ENCODE data around the gene MYBL2. TPM values are rescaled to one million over a fixed set of nuclear protein-coding genes. Genes with fewer than 3 reads are reported as not detected.

Gene MYBL2
- total RNA-seq, 4 donors from 2014 or later = 0.57 to 0.85 (median 0.66) TPM; not detected in 1

GRCh38 chr20:43670423-43670822 is 3.5 kb downstream of the MYBL2 start:
- no peak for TF ChIP-seq CTCF (IDR thresholded peaks at IDR 0.05; ENCODE audit: low read depth)

GRCh38 chr20:43676368-43676767 is 9.5 kb downstream of the MYBL2 start:
- no peak for TF ChIP-seq CTCF (IDR thresholded peaks at IDR 0.05; ENCODE audit: low read depth)

- TF ChIP-seq CTCF (IDR thresholded peaks at IDR 0.05; ENCODE audit: low read depth) = no peak
Observed at GRCh38 chr20:43680981-43681380, 14.1 kb downstream of the MYBL2 start.

- no peak for TF ChIP-seq CTCF (IDR thresholded peaks at IDR 0.05; ENCODE audit: low read depth)
Observed at GRCh38 chr20:43681468-43681942, 14.6 kb downstream of the MYBL2 start.

GRCh38 chr20:43681991-43682410 is 15.1 kb downstream of the MYBL2 start:
- no peak for TF ChIP-seq CTCF (IDR thresholded peaks at IDR 0.05; ENCODE audit: low read depth)

GRCh38 chr20:43682446-43682845 is 15.5 kb downstream of the MYBL2 start:
- TF ChIP-seq CTCF (IDR thresholded peaks at IDR 0.05; ENCODE audit: low read depth) = no peak

- TF ChIP-seq CTCF (IDR thresholded peaks at IDR 0.05; ENCODE audit: low read depth) = no peak
Observed at GRCh38 chr20:43686820-43687219, 19.9 kb downstream of the MYBL2 start.

Measured in subcutaneous adipose tissue (tissue), 4 donors.